ENCODE data around the gene CRHR1.

- TF ChIP-seq, protein P1, sequence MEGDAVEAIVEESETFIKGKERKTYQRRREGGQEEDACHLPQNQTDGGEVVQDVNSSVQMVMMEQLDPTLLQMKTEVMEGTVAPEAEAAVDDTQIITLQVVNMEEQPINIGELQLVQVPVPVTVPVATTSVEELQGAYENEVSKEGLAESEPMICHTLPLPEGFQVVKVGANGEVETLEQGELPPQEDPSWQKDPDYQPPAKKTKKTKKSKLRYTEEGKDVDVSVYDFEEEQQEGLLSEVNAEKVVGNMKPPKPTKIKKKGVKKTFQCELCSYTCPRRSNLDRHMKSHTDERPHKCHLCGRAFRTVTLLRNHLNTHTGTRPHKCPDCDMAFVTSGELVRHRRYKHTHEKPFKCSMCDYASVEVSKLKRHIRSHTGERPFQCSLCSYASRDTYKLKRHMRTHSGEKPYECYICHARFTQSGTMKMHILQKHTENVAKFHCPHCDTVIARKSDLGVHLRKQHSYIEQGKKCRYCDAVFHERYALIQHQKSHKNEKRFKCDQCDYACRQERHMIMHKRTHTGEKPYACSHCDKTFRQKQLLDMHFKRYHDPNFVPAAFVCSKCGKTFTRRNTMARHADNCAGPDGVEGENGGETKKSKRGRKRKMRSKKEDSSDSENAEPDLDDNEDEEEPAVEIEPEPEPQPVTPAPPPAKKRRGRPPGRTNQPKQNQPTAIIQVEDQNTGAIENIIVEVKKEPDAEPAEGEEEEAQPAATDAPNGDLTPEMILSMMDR (conservative IDR thresholded peaks at IDR 0.05; ENCODE audit: low read depth, low read length) = no peak
- TF ChIP-seq POLR2A (IDR thresholded peaks at IDR 0.05; ENCODE audit: low read depth, low read length) (no peak), SMC3 (IDR thresholded peaks at IDR 0.05; ENCODE audit: low read depth, low read length) (no peak), RCOR1 (IDR thresholded peaks at IDR 0.05; ENCODE audit: insufficient replicate concordance, low read length) (no peak), RFX5 (IDR thresholded peaks at IDR 0.05; ENCODE audit: low read depth, low read length) (no peak)
- TF ChIP-seq, protein P2, sequence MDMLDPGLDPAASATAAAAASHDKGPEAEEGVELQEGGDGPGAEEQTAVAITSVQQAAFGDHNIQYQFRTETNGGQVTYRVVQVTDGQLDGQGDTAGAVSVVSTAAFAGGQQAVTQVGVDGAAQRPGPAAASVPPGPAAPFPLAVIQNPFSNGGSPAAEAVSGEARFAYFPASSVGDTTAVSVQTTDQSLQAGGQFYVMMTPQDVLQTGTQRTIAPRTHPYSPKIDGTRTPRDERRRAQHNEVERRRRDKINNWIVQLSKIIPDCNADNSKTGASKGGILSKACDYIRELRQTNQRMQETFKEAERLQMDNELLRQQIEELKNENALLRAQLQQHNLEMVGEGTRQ (IDR thresholded peaks at IDR 0.05; ENCODE audit: low read depth, low read length) = no peak
Observed at GRCh38 chr17:45837187-45837586, 53.1 kb downstream of the CRHR1 start.
